Activated naive CD8-positive, alpha-beta T cell treated with anti-CD3 and anti-CD28 coated beads, Interleukin-2, amount 10 ng/mL, durations not matched to agents 7 days and 5 days (primary cell): ENCODE measurements around the gene PFKFB4. TPM values are rescaled to one million over a fixed set of nuclear protein-coding genes. Genes with fewer than 3 reads are reported as not detected.
A peak's percentile ranks its signal among the peaks of the same experiment; 100 is the strongest.
"Not testable (repeated sequence)": the region's sequence is repeated elsewhere in the genome, so short reads cannot be mapped to it uniquely, and the experiment has no call there.

Experiments
- ATAC-seq: fragments of 150-1000 bp; cut with Tn5 transposase; one replicate; pipeline ENCODE4 v1.10.0; 2021; ENCODE audit warnings: low read depth, moderate library complexity
- POLR2A ChIA-PET: fragments of 350-600 bp; sonication (Branson Sonifier 250); formaldehyde crosslinking; loops from one replicate; lab custom pipeline; 2021; ENCODE audit warnings: antibody characterized with exemption; lab: Charles Lee
- DNase-seq: peaks from one replicate; pipeline ENCODE4 v3.0.0; 2021
- H3K27ac Mint-ChIP-seq: one replicate; pipeline ENCODE4 v1.8.0; 2022; ENCODE audit warnings: mild to moderate bottlenecking, mixed read lengths
- H3K27me3 Mint-ChIP-seq: one replicate; pipeline ENCODE4 v1.8.0; 2022; ENCODE audit warnings: mild to moderate bottlenecking, moderate library complexity, mixed read lengths
- H3K36me3 Mint-ChIP-seq: one replicate; pipeline ENCODE4 v1.8.0; 2021; ENCODE audit warnings: mild to moderate bottlenecking, mixed read lengths
- H3K4me1 Mint-ChIP-seq: one replicate; pipeline ENCODE4 v1.8.0; 2021; ENCODE audit warnings: mixed read lengths
- H3K4me3 Mint-ChIP-seq: one replicate; pipeline ENCODE4 v1.8.0; 2022; ENCODE audit warnings: mild to moderate bottlenecking, moderate library complexity, mixed read lengths
- H3K9me3 Mint-ChIP-seq: one replicate; pipeline ENCODE4 v1.8.0; 2021; ENCODE audit warnings: mixed read lengths
- total RNA-seq, 2 experiments: library from RNA; stranded (reverse); gene quantifications; one replicate each; pipeline ENCODE4 v1.2.3, GENCODE V29; 2021

The PFKFB4 gene
- total RNA-seq, 2 experiments from 2014 or later, result 56.8 to 60.7 TPM

DNA sequence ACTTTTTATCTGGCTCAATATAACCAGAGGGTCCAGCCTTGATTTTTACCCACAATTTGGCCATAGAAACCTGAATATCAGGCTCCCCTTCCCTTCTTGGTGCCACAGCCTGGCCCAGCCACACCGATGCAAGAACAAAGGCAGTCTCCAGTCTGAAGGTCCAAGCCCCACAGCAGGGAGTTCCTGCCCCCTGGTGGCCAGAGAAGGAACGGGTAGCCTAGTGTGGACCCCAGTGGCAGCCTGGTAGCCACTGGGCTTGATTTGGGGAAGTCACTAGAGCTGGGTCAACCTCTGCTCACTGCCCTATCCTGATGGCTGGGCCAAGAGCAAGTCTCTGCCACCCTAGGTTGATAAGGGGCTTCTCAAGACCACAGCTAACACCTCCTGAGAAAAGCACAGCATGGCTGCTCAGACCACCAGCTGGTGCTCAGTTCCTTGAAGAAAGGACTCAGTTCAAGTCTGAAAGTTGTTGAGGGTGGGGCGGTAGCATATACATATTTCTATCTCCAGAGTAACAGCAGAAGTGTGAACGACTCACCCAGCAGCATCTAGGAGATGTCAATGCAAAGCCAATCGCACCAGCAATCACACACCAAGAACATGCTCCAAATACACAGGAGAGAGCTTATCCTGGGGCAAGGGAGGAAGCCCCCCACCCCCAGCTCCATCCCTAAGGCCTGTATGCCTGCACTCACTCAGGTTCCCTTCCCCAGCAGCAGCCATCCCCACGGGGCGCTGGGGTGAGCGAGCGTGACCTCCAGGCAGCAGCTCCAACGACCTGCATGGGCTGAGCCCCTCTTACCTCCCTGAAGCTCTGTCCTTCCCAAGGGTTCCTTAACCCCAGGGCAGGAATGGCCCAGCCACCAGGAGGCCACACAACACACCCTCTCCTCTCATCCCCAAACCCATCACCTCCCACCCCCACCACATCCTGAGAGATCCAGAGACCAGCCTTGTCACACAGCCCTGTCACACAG is 7.6 kb downstream of the PFKFB4 start:
- Mint-ChIP-seq H3K27me3 (no peaks in the 10 kb centered on the region), H3K36me3 (peaks cover 37% of the 10 kb centered on the region), H3K27ac (no peak overlapping the region), H3K4me1 (peaks cover 16% of the 10 kb centered on the region), H3K4me3 (no peak overlapping the region), H3K9me3 (no peaks in the 10 kb centered on the region)
- DNase-seq, result peak; percentile 80
- POLR2A ChIA-PET, result interaction anchor here (0.7 to 1.4 kb wide), 3 partner anchors 76 to 109 kb away, joined by 3 to 4 read pairs (median 4); partner anchors contain the start of genes CCDC51 and TMA7
- ATAC-seq, result peak; percentile 93

DNA sequence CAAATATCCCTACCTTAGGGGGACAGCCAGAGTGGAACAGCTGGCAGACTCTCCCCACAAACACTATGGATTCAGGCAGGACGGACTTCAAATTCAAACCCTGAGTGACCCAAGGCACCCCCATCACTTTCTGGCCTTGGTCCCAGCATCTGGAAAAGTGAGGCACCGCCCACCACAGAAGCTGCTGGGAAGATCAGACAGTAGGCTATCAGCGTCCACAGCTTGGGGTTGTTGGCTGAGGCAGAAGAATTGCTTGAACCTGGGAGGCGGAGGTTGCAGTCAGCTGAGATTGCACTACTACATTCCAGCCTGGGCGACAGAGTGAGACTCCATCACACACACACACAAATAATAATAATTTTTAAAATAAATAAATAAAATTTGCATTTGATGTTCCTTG is 8.5 kb downstream of the PFKFB4 start:
- Mint-ChIP-seq H3K27me3 (no peaks in the 10 kb centered on the region), H3K4me1 (peaks cover 15% of the 10 kb centered on the region), H3K9me3 (no peaks in the 10 kb centered on the region), H3K36me3 (peaks cover 42% of the 10 kb centered on the region), H3K4me3 (no peak overlapping the region), H3K27ac (no peak overlapping the region)
- DNase-seq, result no peak
- ATAC-seq, result no peak
- POLR2A ChIA-PET, result interaction anchor here (1.4 kb wide), 1 partner anchor 76 kb away, joined by 4 read pairs; no protein-coding TSS in a partner anchor

DNA sequence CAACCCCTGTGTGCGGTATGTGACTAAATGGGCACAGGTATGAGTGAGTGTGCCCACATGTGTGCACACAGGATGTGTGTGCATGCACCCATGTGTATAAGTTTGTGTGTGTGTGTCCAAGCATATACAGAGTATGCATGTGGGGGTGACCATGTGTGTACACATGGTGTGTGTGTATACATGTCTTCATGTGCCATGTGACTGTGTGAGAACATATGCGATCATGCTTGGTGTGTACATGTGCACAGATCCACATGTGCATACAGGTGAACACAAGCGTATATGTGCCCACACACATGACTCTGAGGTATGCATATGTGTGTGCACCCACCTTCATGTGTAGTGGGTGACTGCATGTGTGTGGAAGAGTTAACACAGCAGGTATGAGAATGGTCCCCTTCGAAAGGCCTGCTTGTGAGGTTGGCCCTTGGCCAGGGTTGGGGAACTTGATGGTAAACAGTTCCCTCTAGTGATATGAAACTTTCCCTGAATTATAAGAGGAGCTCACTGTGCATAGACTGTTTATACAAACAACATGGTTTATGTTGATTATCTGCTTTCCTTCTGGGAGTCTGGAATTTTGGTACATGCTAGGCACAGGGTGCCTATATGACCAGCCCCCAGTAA is 10.3 kb downstream of the PFKFB4 start:
- H3K9me3 Mint-ChIP-seq, result no peaks in the 10 kb centered on the region
- H3K27me3 Mint-ChIP-seq, result no peaks in the 10 kb centered on the region
- DNase-seq (no peak), ATAC-seq (no peak)
- no peak overlapping the region for H3K27ac Mint-ChIP-seq
- H3K4me1 Mint-ChIP-seq, result peaks cover 13% of the 10 kb centered on the region
- POLR2A ChIA-PET, result no interaction called here
- peaks cover 43% of the 10 kb centered on the region for H3K36me3 Mint-ChIP-seq
- H3K4me3 Mint-ChIP-seq, result no peak overlapping the region

DNA sequence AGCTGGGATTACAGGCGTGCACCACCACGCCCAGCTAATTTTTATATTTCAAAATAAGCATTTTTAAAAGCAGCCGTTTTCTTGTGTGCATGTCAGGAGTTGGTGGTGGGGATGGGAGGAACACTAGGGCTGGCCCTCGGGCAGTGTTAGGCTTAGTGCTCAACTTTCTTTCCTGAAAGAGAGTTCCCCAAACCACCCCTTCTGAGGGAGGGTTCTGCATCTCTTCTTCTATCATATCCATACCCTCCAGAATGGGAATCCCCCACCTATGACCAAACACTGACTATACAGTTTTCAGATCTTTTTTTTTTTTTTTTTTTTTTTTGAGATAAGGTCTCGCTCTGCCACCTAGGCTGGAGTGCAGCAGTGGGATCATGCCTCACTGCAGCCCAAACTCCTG is 12.5 kb downstream of the PFKFB4 start:
- DNase-seq, result no peak
- H3K36me3 Mint-ChIP-seq, result peaks cover 39% of the 10 kb centered on the region
- no peak for ATAC-seq
- POLR2A ChIA-PET, result no interaction called here
- H3K27ac Mint-ChIP-seq, result no peak overlapping the region
- no peaks in the 10 kb centered on the region for H3K9me3 Mint-ChIP-seq
- H3K27me3 Mint-ChIP-seq, result no peaks in the 10 kb centered on the region
- no peak overlapping the region for H3K4me3 Mint-ChIP-seq
- H3K4me1 Mint-ChIP-seq, result peaks cover 9% of the 10 kb centered on the region

DNA sequence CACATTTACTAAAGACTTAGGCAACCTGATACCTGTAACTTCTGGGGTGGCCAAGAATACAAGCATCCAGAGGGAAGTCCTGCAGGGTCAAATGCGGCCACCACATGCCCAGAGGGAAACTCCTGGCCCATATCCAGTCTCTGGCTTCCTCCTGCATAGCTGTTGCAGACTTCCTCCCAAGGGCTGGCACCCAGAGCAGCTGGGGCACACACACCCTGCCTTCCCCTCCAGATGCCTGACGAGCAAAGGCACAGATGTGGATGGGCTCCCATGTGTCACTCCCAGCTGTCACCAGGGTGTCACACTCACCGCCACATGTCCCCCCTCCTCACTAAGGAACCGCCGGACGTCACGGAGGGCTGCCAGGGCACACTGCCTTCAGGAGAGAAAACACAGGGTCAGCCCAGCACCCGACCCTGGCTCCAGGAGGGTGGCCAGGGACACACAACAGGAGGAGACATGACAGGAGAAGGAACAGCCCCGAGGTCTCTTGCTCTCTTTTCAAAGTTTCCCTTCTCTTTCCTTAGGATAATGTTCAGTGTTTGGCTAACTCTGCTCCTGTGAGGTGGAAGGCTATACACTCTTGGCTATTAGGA is 13.2 kb downstream of the PFKFB4 start:
- ATAC-seq (no peak), DNase-seq (no peak)
- Mint-ChIP-seq H3K27ac (peak overlapping the region; percentile 68), H3K27me3 (no peaks in the 10 kb centered on the region), H3K9me3 (no peaks in the 10 kb centered on the region), H3K4me3 (no peak overlapping the region), H3K4me1 (peaks cover 6% of the 10 kb centered on the region), H3K36me3 (peaks cover 39% of the 10 kb centered on the region)
- POLR2A ChIA-PET, result no interaction called here

DNA sequence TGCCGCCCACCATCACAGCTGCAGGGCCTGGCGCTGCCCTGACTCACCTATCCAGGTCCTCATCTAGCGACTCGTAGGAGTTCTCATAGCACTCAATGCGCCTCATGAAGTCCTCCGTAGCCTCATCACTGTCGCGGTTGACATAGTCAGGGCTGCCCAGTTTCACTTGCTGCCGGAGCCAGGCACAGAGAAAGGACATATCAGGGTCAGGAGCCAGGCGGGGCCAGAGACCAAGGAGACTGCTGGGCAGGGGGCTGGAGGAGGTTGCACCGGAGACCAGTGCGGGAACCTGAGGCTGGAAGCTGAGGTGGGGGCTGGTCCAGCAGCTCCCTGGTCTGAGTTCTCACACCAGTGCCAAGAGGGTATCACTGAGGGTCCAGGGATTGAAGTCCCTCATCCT is 18.2 kb downstream of the PFKFB4 start:
- Mint-ChIP-seq H3K27ac (no peak overlapping the region), H3K36me3 (peaks cover 40% of the 10 kb centered on the region), H3K4me1 (peaks cover 11% of the 10 kb centered on the region), H3K4me3 (no peak overlapping the region), H3K27me3 (no peaks in the 10 kb centered on the region), H3K9me3 (no peaks in the 10 kb centered on the region)
- ATAC-seq, result no peak
- no peak for DNase-seq
- POLR2A ChIA-PET, result no interaction called here

DNA sequence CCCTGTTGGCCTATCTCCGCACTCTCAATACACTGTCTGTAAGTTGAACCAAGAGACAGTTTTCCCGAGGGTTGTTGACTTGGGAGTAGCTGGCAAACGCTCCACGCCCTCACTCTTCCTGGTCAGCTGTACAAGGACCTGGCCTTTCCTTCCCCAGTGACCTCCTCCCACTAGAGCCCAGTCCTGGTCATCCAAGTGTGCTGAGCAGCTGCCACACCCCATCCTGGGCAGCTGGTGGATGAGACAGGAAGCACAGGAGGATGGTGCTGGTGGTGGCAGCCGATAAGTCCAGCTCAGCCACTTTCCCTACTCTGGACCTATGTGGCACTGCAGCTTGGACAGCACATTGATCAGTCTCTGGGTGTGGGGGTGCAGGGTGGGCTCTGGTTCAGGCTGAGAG is 19.8 kb downstream of the PFKFB4 start:
- peaks cover 42% of the 10 kb centered on the region for H3K36me3 Mint-ChIP-seq
- H3K27ac Mint-ChIP-seq, result no peak overlapping the region
- no peak overlapping the region for H3K4me3 Mint-ChIP-seq
- no peaks in the 10 kb centered on the region for H3K27me3 Mint-ChIP-seq
- DNase-seq (no peak), ATAC-seq (no peak)
- POLR2A ChIA-PET, result interaction anchor here (0.7 kb wide), 2 partner anchors 69 to 636 kb away, joined by 5 to 9 read pairs; no protein-coding TSS in a partner anchor
- H3K9me3 Mint-ChIP-seq, result no peaks in the 10 kb centered on the region
- H3K4me1 Mint-ChIP-seq, result peaks cover 12% of the 10 kb centered on the region

DNA sequence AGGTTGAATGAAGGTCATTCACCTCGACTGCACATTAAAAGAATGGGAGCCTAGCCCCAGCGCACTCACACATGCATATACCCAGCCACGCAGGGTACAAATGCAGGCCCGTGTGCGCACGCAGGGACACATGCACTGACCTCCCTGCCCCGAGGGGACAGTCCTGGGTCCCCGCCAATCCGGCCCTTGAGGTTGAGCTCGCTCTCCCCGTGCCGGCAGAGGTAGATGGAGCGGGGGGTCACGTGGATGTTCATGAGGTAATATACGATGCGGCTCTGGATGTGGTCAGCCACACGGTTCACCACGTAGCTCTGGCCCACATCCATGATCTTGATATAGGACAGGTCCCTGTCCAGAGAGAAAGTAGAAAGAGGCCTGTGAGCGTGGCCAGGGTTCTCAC is 20.5 kb downstream of the PFKFB4 start:
- POLR2A ChIA-PET, result no interaction called here
- DNase-seq (no peak), ATAC-seq (no peak)
- no peaks in the 10 kb centered on the region for H3K9me3 Mint-ChIP-seq
- no peak overlapping the region for H3K4me3 Mint-ChIP-seq
- peaks cover 44% of the 10 kb centered on the region for H3K36me3 Mint-ChIP-seq
- H3K27ac Mint-ChIP-seq, result no peak overlapping the region
- H3K4me1 Mint-ChIP-seq, result peaks cover 12% of the 10 kb centered on the region
- H3K27me3 Mint-ChIP-seq, result no peaks in the 10 kb centered on the region

DNA sequence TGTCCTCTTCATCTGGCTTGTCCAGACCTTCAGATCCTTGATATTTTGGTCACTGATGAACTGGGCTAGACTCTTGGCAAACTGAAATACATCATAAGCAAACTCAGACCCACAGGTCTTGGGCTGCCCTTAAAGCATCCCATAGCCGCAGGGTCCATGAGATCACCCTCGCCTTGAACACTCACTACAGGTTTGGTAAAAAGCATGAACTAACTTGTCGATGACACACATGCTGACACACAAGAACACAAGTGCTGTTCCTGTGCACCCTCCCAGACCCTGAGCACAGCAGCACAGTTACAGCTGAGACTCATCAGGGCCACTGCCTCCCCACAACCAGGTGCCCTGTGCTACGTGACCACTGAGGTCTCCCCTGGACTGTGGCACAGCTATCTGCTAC is 21.0 kb downstream of the PFKFB4 start:
- Mint-ChIP-seq H3K27ac (no peak overlapping the region), H3K4me3 (no peak overlapping the region), H3K36me3 (peaks cover 47% of the 10 kb centered on the region), H3K9me3 (no peaks in the 10 kb centered on the region), H3K4me1 (peaks cover 12% of the 10 kb centered on the region), H3K27me3 (no peaks in the 10 kb centered on the region)
- POLR2A ChIA-PET, result no interaction called here
- ATAC-seq (no peak), DNase-seq (no peak)

DNA sequence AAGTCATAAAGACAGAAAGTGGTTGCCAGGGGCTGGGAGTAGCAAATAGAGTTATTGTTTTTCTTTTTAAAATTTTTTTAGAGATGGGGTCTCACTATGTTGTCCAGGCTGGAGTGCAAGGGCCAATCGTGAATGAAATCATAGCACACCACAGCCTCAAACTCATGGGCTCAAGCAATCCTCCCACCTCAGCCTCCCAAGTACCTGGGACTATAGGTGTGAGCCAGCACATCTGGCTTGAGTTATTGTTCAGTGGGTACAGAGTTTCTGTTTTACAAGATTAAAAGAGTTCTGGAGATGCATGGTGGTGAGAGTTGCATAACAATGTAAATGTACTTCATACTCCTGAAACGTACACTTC is 23.6 kb downstream of the PFKFB4 start:
- Mint-ChIP-seq H3K27me3 (no peaks in the 10 kb centered on the region), H3K4me3 (no peak overlapping the region), H3K4me1 (peaks cover 9% of the 10 kb centered on the region), H3K27ac (no peak overlapping the region), H3K9me3 (no peaks in the 10 kb centered on the region), H3K36me3 (peaks cover 57% of the 10 kb centered on the region)
- no peak for ATAC-seq
- POLR2A ChIA-PET, result no interaction called here
- no peak for DNase-seq

DNA sequence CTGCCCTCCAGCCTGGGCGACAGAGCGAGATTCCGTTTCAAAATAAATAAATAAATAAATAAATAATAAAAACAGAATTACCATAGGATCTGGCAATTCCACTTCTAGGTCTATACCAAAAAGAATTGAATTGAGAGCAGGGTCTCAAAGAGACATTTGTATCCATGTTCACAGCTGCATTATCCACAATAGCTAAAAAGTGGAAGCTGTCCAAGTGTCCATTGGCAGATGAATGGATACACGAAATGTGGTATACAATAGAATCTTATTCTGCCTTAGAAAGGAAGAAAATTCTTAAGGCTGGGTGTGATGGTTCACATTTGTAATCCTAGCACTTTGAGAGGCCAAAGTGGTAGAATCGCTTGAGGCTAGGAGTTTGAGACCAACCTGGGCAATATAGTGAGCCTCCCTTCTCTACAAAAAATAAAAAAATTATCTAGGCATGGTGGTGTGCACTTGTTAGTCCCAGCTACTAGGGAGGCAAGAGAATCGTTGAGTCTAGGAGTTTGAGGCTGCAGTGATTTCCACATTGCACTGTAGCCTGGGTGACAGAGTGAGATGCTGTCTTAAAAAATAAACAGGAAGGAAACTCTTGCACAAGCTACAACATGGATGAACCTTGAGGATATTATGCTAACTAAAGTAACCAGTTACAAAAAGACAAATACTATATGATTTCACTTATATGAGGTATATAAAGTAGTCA is 24.2 kb downstream of the PFKFB4 start:
- Mint-ChIP-seq H3K36me3 (peaks cover 59% of the 10 kb centered on the region), H3K27me3 (no peaks in the 10 kb centered on the region), H3K27ac (no peak overlapping the region), H3K4me1 (peaks cover 9% of the 10 kb centered on the region), H3K4me3 (no peak overlapping the region), H3K9me3 (no peaks in the 10 kb centered on the region)
- ATAC-seq (no peak), DNase-seq (no peak)
- POLR2A ChIA-PET, result no interaction called here

DNA sequence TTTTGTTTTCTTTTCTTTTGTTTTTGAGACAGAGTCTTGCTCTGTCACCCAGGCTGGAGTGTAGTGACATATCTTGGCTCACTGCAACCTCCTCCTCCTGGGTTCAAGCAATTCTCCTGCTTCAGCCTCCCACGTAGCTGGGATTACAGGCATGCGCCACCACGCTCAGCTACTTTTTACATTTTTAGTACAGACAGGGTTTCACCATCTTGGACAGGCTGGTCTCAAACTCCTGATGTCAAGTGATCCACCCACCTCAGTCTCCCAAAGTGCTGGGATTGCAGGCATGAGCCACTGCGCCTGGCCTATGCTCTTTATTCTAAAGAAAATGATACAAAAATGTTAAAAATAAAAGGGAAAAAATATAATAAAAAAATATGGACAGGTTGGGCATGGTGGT is 25.9 kb downstream of the PFKFB4 start:
- ATAC-seq, H3K9me3 Mint-ChIP-seq, H3K4me1 Mint-ChIP-seq, H3K4me3 Mint-ChIP-seq, H3K27me3 Mint-ChIP-seq, DNase-seq, H3K27ac Mint-ChIP-seq, POLR2A ChIA-PET: not testable (repeated sequence)
- peaks cover 65% of the 10 kb centered on the region for H3K36me3 Mint-ChIP-seq

DNA sequence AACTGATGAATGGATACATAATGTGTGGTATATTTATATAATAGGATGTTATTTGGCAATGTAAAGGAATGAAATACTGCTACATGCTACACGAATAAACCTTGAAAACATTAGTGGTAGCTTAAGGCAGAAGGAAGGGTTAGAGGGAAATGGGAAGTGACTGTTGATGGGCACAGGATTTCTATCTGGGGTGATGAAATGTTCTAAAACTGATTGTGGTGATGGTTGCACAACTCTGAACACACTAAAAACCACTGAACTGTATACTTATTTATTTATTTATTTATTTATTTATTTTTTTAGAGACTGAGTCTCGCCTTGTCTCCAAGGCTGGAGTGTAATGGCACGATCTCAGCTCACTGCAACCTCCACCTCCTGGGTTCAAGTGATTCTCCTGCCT is 27.8 kb downstream of the PFKFB4 start:
- peaks cover 2% of the 10 kb centered on the region for H3K4me1 Mint-ChIP-seq
- no peak overlapping the region for H3K4me3 Mint-ChIP-seq
- POLR2A ChIA-PET, result interaction anchor here (0.6 kb wide), 1 partner anchor 21 kb away, joined by 3 read pairs; no protein-coding TSS in a partner anchor
- ATAC-seq (no peak), DNase-seq (no peak)
- no peaks in the 10 kb centered on the region for H3K27me3 Mint-ChIP-seq
- no peak overlapping the region for H3K27ac Mint-ChIP-seq
- no peaks in the 10 kb centered on the region for H3K9me3 Mint-ChIP-seq
- peaks cover 53% of the 10 kb centered on the region for H3K36me3 Mint-ChIP-seq
